GM21786 (cell line): Measurements from ENCODE around the gene HSD17B1.
"Not testable (repeated sequence)": the region's sequence is repeated elsewhere in the genome, so short reads cannot be mapped to it uniquely, and the experiment has no call there.

ENCODE experiments used
- ATAC-seq: cut with Tn5 transposase; IDR thresholded peaks from one replicate; pipeline ENCODE4 v1.9.1; 2021; ENCODE audit not compliant: unreplicated experiment

Gene HSD17B1, protein sequence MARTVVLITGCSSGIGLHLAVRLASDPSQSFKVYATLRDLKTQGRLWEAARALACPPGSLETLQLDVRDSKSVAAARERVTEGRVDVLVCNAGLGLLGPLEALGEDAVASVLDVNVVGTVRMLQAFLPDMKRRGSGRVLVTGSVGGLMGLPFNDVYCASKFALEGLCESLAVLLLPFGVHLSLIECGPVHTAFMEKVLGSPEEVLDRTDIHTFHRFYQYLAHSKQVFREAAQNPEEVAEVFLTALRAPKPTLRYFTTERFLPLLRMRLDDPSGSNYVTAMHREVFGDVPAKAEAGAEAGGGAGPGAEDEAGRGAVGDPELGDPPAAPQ

DNA sequence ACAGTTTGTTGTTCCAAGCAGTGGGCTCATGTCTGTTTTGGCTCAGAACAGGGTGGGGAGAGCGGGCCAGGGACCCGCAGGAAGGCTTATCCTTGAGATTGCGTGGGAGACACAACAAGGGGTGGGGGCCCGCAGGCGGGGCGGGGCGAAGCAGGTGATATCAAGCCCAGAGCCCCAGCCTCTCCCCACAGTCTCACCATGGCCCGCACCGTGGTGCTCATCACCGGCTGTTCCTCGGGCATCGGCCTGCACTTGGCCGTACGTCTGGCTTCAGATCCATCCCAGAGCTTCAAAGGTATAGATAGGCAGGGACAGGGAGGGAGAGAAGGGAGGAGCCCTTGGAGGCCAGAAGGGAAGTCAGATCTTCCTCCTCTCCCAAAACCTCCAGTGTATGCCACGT is at the start of gene HSD17B1:
HSD17B1 (plus strand) TSS at position 188 of the 400 bp plus-strand sequence; CDS start at position 199, 11 bp downstream.
- not testable (repeated sequence) for ATAC-seq

DNA sequence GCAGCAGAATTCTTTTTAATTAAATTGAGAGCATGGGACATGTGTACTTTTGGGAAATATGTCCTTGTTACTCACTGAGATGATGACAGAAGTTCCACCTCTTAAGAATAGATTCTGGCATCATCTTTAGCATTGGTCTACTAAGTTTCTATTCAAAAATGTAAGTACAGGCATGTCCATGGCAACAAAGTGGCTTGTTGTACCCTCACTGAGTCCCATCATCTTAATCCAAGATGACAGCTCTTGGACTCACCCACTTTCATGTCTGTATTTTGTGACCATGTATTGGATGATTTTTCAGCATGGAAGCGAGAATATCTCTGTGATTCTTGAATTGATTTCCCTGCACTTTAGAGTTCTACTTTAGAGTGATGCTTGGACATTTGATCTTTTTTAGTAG is 49.8 kb upstream of the HSD17B1 start:
- no peak for ATAC-seq

DNA sequence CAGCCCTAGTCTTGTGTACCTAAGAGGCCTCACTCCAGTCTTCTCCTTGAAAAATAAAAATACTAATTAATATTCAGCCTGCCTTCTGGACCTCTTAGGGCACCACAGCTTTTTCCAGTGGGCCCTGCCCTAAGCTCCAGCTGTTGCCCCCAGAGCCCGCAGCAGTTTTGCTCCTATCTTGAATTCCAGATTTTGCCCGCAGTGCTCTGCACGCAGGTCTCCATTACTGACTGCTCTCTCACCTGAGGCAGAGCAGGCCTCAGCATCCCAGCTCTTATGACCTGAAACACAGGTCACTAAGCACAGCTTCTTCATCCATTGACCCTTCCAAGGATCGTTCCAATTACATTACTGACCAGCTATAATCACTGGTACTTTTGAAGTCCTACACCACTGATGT is 45.1 kb upstream of the HSD17B1 start:
- ATAC-seq: no peak

DNA sequence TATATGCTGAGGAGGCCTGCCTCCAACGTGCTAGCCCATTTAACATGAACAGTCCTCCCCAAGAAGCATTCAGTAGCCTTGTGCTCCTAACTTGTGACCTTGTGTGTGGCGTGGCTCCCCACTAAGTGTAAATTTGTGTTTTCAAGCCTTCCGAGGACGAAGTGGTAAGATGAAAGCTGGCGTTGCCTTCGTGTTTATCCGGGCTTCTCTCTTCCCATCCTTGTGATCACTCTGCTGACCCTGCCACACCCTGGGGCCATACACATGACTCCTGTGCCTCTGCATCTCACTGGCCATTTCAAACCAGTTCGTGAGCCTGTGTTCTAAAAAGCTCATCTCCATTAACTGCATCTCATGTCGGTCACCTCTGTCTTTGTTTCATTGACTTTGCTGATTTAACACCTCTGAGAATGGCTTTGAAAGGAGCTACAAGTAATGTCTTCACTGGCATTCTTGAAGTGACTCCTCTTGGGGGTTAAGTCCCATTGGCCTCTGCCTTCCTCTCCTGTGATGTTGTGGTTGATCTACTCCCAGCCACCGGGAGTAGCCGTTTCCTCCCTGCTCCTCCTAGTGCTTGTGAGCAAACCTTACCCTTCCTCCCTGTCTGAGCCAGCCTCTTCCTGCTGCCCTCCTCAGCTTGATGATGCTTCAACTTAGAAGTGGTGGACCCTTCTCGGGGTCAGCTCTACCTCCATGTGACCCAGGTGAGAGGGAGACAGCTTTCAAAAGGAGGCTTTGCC is 44.1 kb upstream of the HSD17B1 start:
- ATAC-seq: no peak

DNA sequence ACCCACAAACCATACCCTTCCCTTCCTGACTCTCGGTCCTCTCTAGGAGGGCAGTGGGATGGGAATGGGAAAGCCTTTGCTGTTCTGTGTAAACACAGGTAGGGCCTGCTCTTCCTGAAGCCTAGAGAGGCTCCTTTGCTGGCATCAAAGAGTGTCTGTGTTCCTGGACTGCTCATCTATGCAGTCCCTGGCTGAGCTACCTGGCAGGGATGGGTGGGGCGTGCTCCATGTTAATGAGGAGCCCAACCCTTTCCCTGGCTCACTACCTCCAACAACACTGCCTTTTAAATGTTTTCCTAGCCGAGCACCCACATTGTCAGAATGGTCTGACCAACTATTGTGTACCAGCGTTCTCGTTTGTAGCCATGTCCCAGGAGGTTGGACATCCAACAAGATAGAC is 43.3 kb upstream of the HSD17B1 start:
- ATAC-seq: no peak

DNA sequence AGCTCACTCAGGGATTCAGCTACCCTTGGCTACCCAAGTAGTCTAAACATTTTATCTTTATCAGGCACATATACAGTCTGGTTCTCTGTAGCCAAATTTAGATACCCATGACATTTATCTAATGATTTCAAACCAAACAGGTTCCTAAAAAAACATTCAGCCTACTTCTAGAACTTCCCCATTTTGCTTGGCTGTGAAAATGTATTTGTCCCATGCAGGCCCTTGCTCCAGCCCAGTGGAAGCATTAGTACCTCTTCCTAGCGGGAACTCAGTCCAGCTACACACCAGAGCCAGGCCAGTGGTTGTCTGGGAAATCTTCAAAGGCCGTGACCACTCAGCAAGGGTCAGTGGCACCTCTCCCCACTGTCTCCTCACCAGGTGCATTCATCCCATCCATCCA is 42.9 kb upstream of the HSD17B1 start:
- ATAC-seq: no peak

DNA sequence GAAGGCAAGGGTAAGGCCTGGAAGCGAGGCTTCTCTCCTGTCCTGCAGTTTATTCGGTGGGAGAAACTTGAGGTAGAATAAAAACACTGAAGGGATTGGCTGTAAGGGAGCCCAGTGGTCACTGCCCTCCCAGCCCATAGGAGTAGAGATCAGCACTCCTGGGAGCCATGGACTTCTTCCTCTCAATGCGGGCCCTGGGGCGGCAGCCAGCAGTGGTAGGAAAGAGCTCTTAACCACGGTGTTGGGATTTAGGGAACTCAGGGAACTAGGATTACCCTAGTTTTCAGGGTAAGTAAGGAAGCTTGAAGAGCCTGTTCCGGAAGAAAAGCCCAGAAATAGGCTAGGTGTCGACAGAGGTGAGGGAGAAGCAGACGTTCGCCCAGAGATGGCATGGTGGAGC is 40.5 kb upstream of the HSD17B1 start:
- ATAC-seq: no peak

DNA sequence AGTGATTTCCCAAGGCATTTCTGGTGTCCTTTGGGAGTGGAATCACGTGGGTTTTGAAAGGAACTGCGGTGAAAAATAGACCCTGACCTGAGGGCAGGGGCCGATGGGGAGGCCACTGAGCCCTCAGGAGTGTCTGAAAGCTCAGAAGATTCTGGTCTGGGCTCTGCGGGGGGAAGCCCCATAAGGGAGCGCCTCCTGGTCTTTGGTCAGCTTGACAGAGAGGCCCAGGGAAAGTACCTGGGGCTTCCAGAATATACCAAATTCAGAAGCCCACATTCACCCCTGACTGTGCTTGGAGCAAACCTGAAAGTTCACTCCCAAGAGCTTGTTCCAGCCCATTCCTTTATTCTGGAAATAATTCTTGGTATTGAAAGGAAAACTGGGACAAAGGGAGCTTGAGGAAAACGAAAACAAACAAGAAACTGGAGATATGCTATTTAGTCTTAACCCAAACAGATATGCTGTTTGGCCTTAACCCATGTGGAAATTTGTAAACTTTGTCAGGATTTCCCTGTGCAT is 39.9 kb upstream of the HSD17B1 start:
- peak; percentile 63 for ATAC-seq

DNA sequence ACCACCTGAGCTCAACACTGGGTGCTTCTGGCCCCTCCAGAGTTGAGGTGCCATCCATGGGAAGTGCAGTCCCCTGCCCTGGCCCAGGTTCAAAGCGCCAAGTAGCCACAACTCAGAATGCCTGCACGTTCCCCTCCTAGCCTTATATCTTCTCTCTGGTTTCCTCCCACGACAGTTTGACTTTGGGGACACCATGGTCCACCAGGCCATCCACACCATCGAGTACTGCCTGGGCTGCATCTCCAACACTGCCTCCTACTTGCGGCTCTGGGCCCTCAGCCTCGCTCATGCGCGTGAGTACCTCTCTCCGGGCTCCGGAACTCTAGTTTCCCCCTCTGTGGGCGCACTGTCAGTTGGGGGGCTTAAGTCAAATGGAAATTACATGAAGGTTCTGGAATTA is 39.0 kb upstream of the HSD17B1 start:
- ATAC-seq: no peak

DNA sequence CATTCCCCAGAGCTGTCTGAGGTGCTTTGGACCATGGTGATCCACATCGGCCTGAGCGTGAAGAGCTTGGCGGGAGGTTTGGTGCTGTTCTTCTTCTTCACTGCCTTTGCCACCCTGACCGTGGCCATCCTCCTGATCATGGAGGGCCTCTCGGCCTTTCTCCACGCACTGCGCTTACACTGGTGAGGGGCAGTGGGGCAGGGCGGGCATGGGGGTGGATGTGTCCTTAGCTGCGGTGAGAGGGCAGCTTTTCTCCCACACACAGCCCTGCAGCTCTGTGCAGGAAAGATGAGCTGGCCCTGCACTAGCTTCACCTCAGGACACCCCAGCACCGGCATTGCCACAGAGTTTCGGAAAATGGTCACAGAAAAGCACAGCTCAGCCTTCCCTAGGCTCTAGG is 38.4 kb upstream of the HSD17B1 start:
- no peak for ATAC-seq

DNA sequence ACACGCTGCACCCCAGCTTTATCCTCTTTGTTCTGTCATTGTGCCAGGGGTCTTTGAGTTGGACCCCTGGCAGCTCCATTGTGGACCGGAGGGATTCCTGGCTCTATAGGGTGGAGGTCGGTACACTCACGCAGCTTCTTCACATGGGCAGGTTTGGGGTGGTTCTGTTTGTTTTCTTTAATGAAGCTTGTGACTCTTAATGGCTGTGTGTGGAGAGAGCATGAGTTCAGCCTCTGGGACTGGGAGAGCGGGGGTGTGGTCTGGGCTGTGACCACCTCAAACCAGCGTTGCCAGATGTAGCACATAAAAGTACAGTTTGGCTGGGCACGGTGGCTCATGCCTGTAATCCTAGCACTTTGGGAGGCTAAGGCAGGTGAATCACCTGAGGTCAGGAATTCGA is 37.9 kb upstream of the HSD17B1 start:
- ATAC-seq: no peak

DNA sequence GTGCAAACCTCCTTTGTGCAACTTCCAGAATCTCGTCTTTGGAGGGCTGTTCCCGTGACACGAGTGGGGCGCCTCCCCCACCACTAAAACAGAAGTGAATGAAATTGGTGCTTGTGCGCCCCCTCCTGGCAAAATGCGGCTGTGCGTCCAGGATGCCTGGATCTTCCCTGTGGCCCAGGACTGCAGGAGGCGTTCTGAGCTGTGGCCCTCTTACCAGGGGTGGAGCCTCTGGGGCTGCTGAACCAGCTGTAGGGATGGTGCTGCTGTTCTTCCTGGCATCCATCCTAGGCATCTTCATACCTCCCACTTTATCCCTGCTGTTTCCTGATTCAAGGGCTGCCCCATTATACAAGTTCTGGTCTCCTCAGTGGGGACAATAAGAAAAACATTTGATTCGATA is 35.2 kb upstream of the HSD17B1 start:
- ATAC-seq: no peak

DNA sequence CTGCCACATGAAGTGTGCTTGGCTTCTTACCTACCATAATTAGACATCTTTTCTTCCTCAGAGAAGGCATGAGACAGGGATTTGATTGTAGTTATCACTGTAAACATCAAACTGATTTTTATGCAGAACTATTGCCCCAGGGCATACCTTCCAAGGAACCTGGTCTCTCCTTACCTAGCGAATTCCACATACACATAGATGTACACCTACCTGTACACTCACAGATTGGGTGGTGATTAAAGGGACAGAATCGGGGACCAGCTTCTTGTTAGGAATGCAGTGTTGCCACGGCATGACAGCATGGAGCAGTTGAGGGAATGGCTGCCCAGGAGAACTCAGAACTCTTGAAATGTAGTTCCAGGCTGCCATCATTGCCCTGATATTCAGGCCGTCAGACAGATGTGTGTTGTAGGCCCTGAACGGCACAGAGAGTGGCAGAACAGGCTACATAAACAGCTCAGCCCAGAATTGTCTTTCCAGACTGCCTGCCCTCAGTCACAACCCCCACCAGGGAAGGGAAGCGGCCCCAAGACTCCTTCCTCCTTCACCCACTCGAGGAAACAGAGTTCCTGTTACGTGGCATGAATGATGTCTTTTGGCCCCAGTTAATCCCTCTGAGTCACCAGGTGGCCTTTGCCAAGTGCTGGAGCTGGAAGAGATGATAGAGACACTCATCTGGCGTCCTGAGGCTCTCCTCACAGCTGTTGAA is 34.5 kb upstream of the HSD17B1 start:
- ATAC-seq: no peak

DNA sequence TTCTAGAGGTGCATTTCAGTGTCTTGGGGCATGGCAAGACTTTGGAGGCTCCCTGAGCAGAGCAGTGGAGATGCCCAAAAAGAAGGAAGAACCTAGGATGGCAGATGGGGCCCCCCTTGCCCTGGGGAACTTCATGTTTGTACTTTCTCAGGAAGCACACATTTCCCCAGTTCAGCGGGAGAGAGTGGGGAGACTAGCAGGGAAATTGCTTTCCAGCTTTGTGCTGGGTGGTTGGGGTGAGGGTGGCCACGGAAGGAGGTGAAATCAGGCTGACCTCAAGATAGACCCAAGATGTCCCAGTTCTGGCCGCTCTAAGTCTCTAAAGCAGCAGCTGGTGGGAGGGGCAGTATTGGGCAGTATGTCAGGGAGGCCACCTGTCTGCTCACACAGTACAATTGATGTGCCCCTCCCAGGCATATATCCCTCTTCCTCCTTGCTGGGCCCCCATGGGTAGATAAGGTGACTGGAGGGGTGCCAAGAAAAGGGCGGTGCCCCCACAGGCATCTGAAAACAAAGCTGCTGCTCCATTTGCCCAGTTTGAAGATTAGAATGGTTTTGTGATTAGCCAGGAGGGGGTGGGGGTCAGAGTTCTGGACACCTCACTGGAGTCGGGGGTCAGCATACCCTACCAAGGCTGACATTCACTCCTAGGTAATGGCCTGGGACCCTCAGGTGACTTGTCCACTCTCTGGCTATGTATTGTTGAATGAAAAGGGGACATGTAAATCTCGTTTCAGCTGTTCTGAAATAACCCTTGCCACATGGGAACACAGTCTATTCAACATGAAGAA is 33.8 kb upstream of the HSD17B1 start:
- ATAC-seq: no peak

DNA sequence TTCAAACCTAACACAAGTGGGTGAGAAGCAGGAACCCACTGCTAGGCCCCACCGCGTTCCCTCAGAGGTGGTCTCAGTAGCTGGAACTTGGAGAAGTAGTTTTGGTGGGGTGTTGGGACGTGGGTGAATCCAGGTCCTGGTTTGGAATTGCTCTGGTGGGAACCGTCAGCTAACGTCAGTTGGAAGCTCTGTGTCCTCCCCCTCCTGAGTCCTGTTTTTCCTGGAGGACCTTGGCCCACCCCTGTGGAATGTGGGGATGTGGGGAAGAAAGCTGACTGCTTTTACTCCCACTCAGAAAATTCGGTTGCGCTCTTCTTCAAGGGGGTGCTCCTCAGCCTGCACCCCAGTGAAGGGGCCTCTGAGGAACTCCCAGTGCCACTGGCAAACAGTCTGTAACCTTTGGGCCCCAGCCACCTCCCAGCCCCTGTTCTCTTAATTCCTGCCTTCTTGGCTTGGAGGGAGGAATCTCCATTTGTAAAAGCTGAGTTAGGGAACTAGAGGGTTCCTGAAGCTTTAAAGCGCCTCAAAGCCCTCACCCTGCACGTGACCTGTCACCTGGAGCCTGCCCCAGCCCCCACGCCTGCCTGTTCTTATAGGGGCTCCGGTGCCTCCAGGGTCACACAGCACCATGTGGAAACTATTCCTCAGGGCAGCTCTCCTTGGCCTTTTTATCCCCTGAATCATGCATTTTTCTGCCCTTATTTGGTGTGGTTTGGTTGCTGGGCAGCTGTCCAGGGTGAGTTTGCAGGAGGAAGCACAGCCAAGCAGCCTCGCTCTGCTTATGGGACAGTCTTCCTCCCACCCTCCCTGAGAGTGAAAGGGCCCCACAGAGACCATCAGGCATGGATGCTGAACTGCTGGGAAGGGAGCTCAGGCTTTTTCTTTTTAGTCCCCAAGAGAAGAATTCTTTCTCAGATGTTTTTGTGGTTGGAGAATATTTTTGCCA is 32.9 kb upstream of the HSD17B1 start:
- ATAC-seq: no peak

DNA sequence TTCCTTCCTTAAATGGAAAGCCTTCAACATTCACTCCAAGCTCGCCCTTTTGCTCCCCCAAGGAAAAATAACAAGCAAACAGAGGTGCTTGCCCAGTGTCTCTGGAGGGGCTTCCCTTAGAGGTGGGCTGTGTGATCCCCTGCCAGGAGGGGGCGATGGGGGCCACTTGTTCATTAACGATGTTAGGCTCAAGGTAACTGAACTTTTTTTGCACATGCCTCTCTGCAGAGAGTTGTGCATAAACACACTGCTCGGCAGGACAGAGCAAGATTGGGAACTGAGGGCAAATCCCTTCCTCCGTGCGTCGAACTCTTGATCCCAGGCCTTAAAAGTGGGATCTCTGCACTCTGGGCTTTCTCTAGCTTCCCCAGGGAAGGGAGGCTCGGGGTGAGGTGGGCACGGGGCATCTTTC is 32.2 kb upstream of the HSD17B1 start:
- ATAC-seq: no peak

DNA sequence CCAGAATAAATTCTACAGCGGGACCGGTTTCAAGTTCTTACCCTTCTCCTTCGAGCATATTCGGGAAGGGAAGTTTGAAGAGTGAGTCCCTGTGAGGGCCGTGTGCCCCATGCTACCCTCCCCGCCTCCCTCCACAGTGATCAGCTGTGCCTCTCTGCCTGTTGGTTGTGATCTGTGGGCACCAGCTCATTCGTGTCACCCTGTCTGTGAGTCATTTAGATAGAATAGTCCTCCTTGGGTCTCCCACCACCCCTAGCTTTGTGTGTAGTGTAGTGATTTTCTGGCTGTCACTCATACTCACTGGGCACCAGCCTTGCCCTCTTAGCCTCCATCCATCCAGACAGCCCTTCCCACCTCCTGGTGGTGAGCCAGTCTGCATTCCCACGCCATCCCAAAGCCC is 31.7 kb upstream of the HSD17B1 start:
- no peak for ATAC-seq

DNA sequence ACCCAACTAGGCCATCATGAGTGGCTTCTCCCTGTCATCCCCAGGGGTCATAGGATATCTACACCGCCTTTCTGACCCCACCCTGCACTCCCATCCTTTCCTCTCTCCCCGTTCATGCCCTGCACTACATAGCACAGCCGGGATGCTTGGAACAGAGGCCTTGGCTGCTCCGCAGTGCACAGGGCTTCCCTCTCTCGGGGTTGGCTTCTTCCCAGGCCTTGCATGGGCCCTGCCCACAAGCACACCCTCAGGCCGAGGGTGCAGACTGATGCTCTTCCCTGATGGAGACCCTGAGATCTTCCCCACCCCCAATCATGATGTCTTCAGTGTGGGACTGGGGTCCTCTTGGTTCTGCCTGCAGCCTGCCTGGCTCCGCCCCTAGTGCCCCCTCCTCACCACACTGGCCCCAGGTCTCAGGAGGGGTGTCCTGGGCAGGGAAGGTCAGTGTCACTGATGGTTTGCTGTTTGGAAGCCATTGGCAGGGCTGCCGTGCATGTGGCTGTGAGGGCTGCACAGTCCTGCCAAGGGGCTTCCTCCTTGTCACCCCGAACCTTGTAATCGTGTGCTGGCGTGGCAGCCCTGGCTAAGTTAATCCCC is 31.0 kb upstream of the HSD17B1 start:
- ATAC-seq: no peak

DNA sequence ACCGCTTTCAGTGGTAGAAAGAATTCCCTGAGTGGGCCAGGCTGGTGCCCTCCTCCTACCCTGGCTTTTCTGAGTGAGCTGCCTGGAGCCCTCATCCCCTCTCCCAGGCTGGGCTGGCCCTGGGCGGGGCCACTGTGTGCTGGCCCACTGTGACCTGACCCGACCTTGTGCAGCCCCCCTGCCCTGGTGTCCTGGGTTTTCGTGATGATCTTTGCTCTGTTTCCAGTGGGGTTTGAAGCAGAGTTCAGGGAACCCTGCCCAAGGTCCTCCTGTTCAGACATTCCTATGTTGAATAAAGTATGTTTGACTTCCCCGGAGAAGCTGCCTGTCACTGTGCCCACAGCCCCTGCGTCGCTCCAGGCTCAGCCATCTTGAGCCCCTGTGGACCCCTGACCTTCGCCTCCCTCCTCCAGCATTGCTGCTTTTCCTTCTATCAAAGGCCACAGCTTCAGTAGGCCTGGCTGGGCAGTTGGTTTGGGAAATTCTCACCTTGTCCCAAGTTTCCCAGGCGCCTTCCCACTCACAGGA is 30.4 kb upstream of the HSD17B1 start:
- no peak for ATAC-seq
